SU-DHL-6 (cell line): Measurements from ENCODE around the gene PEX26.

Experiments
- CTCF ChIP-seq: fragments of 200-600 bp; sonication (generic); IDR thresholded peaks from one replicate; pipeline ENCODE4 v1.5.1; 2017; ENCODE audit warnings: antibody characterized with exemption, mild to moderate bottlenecking, low read length, moderate library complexity; ENCODE audit not compliant: insufficient read depth, poor library complexity, severe bottlenecking
- EZH2phosphoT487 ChIP-seq: fragments of 200-600 bp; sonication (generic), shearing (Covaris generic); conservative IDR thresholded peaks from 2 replicates; pipeline ENCODE4 v1.6.1; 2018; ENCODE audit warnings: mild to moderate bottlenecking, antibody characterized with exemption, low read length, moderate library complexity, mixed read lengths

GRCh38 chr22:18059094-18059417, 18.7 kb upstream of the PEX26 start:
- TF ChIP-seq CTCF (no peak), EZH2phosphoT487 (no peak)
